Hematopoietic multipotent progenitor cell treated with erythropoietin and hydrocortisone succinate and interleukin-3 and kit ligand, for 4 days (in vitro differentiated cells): ENCODE results near the gene SHTN1.

Experiments used
- DNase-seq: peaks from one replicate; pipeline ENCODE4 v3.0.0-alpha.2; 2015

SHTN1 gene

GRCh38 chr10:116984202-116984990, 20.6 kb downstream of the SHTN1 start:
- no peak for DNase-seq

GRCh38 chr10:116980041-116980440, 24.9 kb downstream of the SHTN1 start:
- no peak for DNase-seq

- DNase-seq = no peak
Measured at GRCh38 chr10:116978901-116979300, 26.1 kb downstream of the SHTN1 start.

- peak; percentile 3 for DNase-seq
Measured at GRCh38 chr10:116974456-116975005, 30.5 kb downstream of the SHTN1 start.

- no peak for DNase-seq
Measured at GRCh38 chr10:116973946-116974455, 31.0 kb downstream of the SHTN1 start.

GRCh38 chr10:116973371-116973905, 31.5 kb downstream of the SHTN1 start:
- no peak for DNase-seq

GRCh38 chr10:116972131-116972530, 32.9 kb downstream of the SHTN1 start:
- DNase-seq = no peak

- no peak for DNase-seq
Measured at GRCh38 chr10:116970050-116970449, 34.9 kb downstream of the SHTN1 start.

- DNase-seq = no peak
Measured at GRCh38 chr10:116968331-116968730, 36.7 kb downstream of the SHTN1 start.

- DNase-seq = no peak
Measured at GRCh38 chr10:116961406-116962251, 43.4 kb downstream of the SHTN1 start.

- no peak for DNase-seq
Measured at GRCh38 chr10:116960066-116960776, 44.8 kb downstream of the SHTN1 start.

GRCh38 chr10:116952729-116953128, 52.3 kb downstream of the SHTN1 start:
- no peak for DNase-seq

GRCh38 chr10:116948530-116948870, 56.5 kb downstream of the SHTN1 start:
- DNase-seq = no peak

- no peak for DNase-seq
Measured at GRCh38 chr10:116947841-116948529, 57.0 kb downstream of the SHTN1 start.

- DNase-seq = no peak
Measured at GRCh38 chr10:116944911-116945310, 60.1 kb downstream of the SHTN1 start.

- no peak for DNase-seq
Measured at GRCh38 chr10:116931806-116932205, 73.2 kb downstream of the SHTN1 start.

GRCh38 chr10:116926426-116926825, 78.6 kb downstream of the SHTN1 start:
- DNase-seq = no peak

GRCh38 chr10:116925056-116925455, 79.9 kb downstream of the SHTN1 start:
- DNase-seq = no peak

GRCh38 chr10:116919706-116920105, 85.3 kb downstream of the SHTN1 start:
- DNase-seq = no peak

GRCh38 chr10:116919164-116919563, 85.8 kb downstream of the SHTN1 start:
- no peak for DNase-seq

- no peak for DNase-seq
Measured at GRCh38 chr10:116918583-116918982, 86.4 kb downstream of the SHTN1 start.

GRCh38 chr10:116917481-116917880, 87.5 kb downstream of the SHTN1 start:
- DNase-seq = no peak
